ENCODE results near the gene PIEZO2. TPM values are rescaled to one million over a fixed set of nuclear protein-coding genes. Genes with fewer than 3 reads are reported as not detected.

PIEZO2 gene
- total RNA-seq, 4 donors from 2014 or later, result 0.18 to 3.0 (median 0.21) TPM

DNA sequence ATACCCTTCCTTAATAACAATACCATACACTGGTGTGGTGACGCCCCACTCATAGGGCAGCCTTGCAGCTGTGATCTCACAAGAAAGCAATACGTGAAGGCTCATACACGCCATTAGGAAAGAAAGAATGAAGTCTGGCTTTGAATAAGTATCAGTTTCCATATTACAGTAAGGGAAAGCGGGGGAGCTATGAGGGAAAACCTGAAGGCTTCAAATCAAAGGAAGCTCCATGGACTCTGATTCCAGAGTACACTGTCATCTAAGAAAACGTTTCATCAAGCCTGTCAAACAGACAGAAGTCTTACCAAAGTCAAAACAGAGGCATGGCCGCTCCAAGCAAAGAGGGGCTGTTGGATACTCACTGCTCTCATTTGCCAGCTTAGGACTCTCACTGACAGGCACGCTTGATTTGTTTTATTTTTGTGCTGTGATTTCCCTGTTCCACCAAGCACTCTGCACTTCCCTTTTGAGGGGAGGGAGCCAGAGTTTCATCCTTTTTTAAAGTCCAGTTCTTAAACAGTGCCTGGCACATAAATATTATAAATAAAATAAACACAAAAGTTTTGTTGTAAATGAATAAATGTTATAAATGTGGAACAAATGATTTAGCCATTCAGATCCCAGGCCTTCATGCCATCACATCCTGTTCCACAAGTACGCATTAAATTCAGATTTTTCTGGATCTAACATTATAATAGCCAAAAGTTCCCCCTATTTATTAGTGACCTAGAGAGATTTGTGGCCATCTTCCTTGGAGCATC lies 221.2 kb downstream of the PIEZO2 start:
- in situ Hi-C loops (cut with MboI; ENCODE audit: low sequenced_read_pairs in 4 of 4), result no loop called here
- ATAC-seq (no peak), DNase-seq (no peak)
- H3K36me3 ChIP-seq, result no peaks in the 10 kb centered on the region
- intact Hi-C loops (cut with DNase I; ENCODE audit: low total_unique reads), result no loop called here
- TF ChIP-seq POLR2A (IDR thresholded peaks at IDR 0.05), result no peak
- TF ChIP-seq, protein P1, sequence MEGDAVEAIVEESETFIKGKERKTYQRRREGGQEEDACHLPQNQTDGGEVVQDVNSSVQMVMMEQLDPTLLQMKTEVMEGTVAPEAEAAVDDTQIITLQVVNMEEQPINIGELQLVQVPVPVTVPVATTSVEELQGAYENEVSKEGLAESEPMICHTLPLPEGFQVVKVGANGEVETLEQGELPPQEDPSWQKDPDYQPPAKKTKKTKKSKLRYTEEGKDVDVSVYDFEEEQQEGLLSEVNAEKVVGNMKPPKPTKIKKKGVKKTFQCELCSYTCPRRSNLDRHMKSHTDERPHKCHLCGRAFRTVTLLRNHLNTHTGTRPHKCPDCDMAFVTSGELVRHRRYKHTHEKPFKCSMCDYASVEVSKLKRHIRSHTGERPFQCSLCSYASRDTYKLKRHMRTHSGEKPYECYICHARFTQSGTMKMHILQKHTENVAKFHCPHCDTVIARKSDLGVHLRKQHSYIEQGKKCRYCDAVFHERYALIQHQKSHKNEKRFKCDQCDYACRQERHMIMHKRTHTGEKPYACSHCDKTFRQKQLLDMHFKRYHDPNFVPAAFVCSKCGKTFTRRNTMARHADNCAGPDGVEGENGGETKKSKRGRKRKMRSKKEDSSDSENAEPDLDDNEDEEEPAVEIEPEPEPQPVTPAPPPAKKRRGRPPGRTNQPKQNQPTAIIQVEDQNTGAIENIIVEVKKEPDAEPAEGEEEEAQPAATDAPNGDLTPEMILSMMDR (IDR thresholded peaks at IDR 0.05 in 4 of 5, conservative IDR thresholded peaks at IDR 0.05 in 1 of 5), result no peak
- no peak overlapping the region for H3K4me3 ChIP-seq
- H3K27me3 ChIP-seq, result peaks cover 0 to 8% (median 6%) of the 10 kb centered on the region in 3 donors
- no peak overlapping the region for H3K27ac ChIP-seq
- peaks cover 0 to 8% of the 10 kb centered on the region in 2 donors for H3K4me1 ChIP-seq
- H3K9me3 ChIP-seq, result no peaks in the 10 kb centered on the region

DNA sequence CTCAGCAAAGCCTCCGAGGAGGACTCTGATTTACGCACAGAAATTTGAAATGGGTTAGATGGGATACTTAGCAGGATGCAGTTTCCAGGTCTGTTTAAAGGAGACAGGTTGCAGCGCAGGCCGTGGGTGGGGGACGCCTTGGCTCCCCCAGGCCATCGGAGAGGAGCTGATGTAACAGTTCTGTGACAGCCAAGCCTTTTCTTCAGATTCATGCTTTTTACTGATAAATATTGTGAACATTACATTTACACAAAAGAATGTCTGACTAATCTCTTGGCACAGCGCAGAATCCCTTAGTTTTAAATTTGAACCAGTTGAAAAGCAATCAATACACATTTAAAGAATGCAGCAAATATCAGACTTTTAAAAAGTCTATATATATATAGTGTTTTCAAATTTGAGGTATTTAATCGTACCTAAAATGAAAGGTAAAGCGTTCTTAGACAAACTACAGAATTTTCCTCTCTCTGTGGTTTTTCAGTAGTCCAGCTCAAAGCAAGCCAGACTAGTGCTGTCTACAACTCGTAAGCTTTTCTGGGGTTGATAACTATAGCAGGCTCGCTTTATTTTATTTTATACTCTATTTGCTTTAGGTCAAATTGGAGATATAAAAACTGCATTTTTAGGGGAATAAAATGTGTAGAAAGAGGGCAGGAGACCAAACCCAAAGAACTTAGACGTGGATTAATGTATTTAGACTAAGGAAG lies 221.9 kb downstream of the PIEZO2 start:
- in situ Hi-C loops (cut with MboI; ENCODE audit: low sequenced_read_pairs in 4 of 4) (no loop called here), intact Hi-C loops (cut with DNase I; ENCODE audit: low total_unique reads) (no loop called here)
- H3K36me3 ChIP-seq, result no peaks in the 10 kb centered on the region
- H3K27me3 ChIP-seq, result peaks cover 0 to 11% (median 6%) of the 10 kb centered on the region in 3 donors
- ATAC-seq, result no peak
- H3K4me3 ChIP-seq, result no peak overlapping the region
- TF ChIP-seq, protein P1 (IDR thresholded peaks at IDR 0.05 in 4 of 5, conservative IDR thresholded peaks at IDR 0.05 in 1 of 5), result no peak
- no peak for TF ChIP-seq POLR2A (IDR thresholded peaks at IDR 0.05)
- H3K4me1 ChIP-seq, result peaks cover 0 to 8% of the 10 kb centered on the region in 2 donors
- DNase-seq, result no peak
- no peak overlapping the region for H3K27ac ChIP-seq
- no peaks in the 10 kb centered on the region for H3K9me3 ChIP-seq

DNA sequence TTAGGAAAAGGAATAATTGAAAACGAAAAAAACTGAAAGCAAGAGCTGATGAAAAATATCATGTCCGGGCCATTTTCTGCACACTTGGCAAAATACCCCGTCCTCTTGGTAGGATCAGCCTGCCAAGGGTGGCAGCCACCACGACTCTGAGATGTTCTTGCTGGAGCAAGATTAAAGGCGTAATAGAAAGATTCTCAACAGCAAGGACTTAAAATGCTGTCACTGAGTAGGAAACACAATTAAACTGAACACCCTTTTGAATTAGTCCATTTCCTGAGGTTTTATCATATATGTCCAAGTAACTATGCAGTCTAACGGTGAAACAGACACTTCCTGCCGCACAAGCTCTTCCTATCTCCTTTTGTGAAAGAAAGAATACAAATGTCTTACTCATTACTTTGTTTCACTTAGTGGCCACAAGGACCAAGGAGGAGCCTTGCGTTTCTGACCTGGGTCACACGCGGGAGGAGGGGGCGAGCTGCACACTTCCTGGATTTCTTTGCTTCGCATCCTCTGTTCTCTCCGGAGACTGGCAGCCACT lies 222.7 kb downstream of the PIEZO2 start:
- in situ Hi-C loops (cut with MboI; ENCODE audit: low sequenced_read_pairs in 4 of 4) (no loop called here), intact Hi-C loops (cut with DNase I; ENCODE audit: low total_unique reads) (no loop called here)
- H3K27me3 ChIP-seq, result peaks cover 0 to 11% (median 6%) of the 10 kb centered on the region in 3 donors
- ATAC-seq, result no peak
- no peaks in the 10 kb centered on the region for H3K9me3 ChIP-seq
- no peaks in the 10 kb centered on the region for H3K36me3 ChIP-seq
- H3K27ac ChIP-seq, result no peak overlapping the region
- DNase-seq, result no peak
- H3K4me1 ChIP-seq, result peaks cover 0 to 8% of the 10 kb centered on the region in 2 donors
- TF ChIP-seq POLR2A (IDR thresholded peaks at IDR 0.05), result no peak
- TF ChIP-seq, protein P1 (IDR thresholded peaks at IDR 0.05 in 4 of 5, conservative IDR thresholded peaks at IDR 0.05 in 1 of 5), result no peak
- H3K4me3 ChIP-seq, result peak overlapping the region in 1 of 4 donors; percentile 11

DNA sequence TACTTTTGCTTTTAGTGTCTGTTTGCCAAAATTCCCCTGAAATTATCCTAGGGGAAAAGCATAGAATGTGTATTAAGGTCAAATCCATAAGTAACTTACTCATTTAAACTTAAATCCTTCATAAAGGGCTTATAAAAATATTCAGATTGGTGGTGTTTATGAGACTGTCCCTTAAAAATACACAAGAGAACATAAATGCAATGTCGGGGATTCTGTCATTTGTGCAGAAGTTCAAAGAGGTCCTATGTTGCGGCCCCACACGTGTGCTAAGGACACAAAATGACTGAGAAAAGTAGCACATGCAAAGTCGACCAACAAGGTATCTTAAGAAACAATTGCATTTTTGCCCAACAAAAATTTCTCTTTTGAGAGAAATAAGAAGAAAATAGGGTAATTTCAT lies 225.1 kb downstream of the PIEZO2 start:
- in situ Hi-C loops (cut with MboI; ENCODE audit: low sequenced_read_pairs in 4 of 4) (no loop called here), intact Hi-C loops (cut with DNase I; ENCODE audit: low total_unique reads) (no loop called here)
- Histone ChIP-seq H3K36me3 (no peaks in the 10 kb centered on the region), H3K27me3 (peaks cover 0 to 11% (median 6%) of the 10 kb centered on the region in 3 donors), H3K4me3 (no peak overlapping the region), H3K9me3 (no peaks in the 10 kb centered on the region), H3K27ac (no peak overlapping the region), H3K4me1 (peaks cover 0 to 8% of the 10 kb centered on the region in 2 donors)
- TF ChIP-seq, protein P1 (IDR thresholded peaks at IDR 0.05 in 4 of 5, conservative IDR thresholded peaks at IDR 0.05 in 1 of 5), result no peak
- no peak for TF ChIP-seq POLR2A (IDR thresholded peaks at IDR 0.05)
- ATAC-seq, result no peak
- DNase-seq, result no peak
